Transverse colon (tissue), 4 donors: ENCODE data around the gene NRXN2. TPM values are rescaled to one million over a fixed set of nuclear protein-coding genes. Genes with fewer than 3 reads are reported as not detected.

Experiments
- DNase-seq: peaks from one replicate; pipeline ENCODE4 v3.0.0-alpha.2; 2019
- H3K27ac ChIP-seq, 4 donors: fragments of 200-600 bp; sonication (generic); 2 replicates each; pipeline ENCODE4 v1.5.1; 2016 to 2018; ENCODE audit warnings: inconsistent platforms in 4 of 4
- H3K27me3 ChIP-seq: fragments of 200-600 bp; sonication (generic); 2 replicates; pipeline ENCODE4 v1.5.1; 2017; ENCODE audit warnings: inconsistent platforms
- H3K36me3 ChIP-seq, 4 donors: fragments of 200-600 bp; sonication (generic); 2 replicates each; pipeline ENCODE4 v1.5.1; 2017 to 2019; ENCODE audit warnings: inconsistent platforms in 4 of 4
- H3K4me1 ChIP-seq, 4 donors: fragments of 200-600 bp; sonication (generic); 2 replicates each; pipeline ENCODE4 v1.5.1; 2017 to 2020; ENCODE audit warnings: inconsistent platforms in 4 of 4
- H3K4me3 ChIP-seq, 4 donors: fragments of 200-600 bp; sonication (generic); 1 replicate in 1 of 4; 2 replicates in 3 of 4; pipeline versions ENCODE4 v1.5.1 to v1.6.1; 2017 to 2019; ENCODE audit warnings: inconsistent platforms in 4 of 4
- H3K9me3 ChIP-seq, 2 donors: fragments of 200-600 bp; sonication (generic); 2 replicates each; pipeline ENCODE4 v1.5.1; 2017 to 2019; ENCODE audit warnings: inconsistent platforms in 2 of 2
- CTCF ChIP-seq, 5 experiments: fragments of 200-600 bp in 3 of 5; fragments of 450-650 bp in 2 of 5; sonication (generic) in 3 of 5; IDR thresholded peaks; 1 replicate in 2 of 5; 2 replicates in 3 of 5; pipeline ENCODE4 v1.5.1; 2016 to 2017; ENCODE audit warnings: antibody characterized with exemption in 5 of 5, inconsistent platforms in 3 of 5, mild to moderate bottlenecking in 2 of 5, moderate library complexity in 1 of 5
- EP300 ChIP-seq: sonication (generic); formaldehyde crosslinking; IDR thresholded peaks from one replicate; pipeline ENCODE4 v1.6.1; 2017; ENCODE audit warnings: antibody characterized with exemption, low read depth
- POLR2A ChIP-seq: fragments of 450-650 bp; IDR thresholded peaks from one replicate; pipeline ENCODE4 v1.6.1; 2016; ENCODE audit warnings: antibody characterized with exemption, mild to moderate bottlenecking, moderate library complexity
- POLR2AphosphoS5 ChIP-seq, 3 donors: sonication (generic); formaldehyde crosslinking; IDR thresholded peaks; one replicate each; pipeline ENCODE4 v1.6.1; 2016; ENCODE audit warnings: antibody characterized with exemption in 3 of 3
- WGBS, 2 donors: methylation state at CpG; one replicate each; pipeline ENCODE4 v1.1.5; 2018; ENCODE audit warnings: low coverage in 1 of 2; 5-methylcytosine and 5-hydroxymethylcytosine counted together
- in situ Hi-C, 4 donors: fragments of 200-750 bp; cut with MboI; loops; one replicate each; pipeline versions ENCODE4 v1.15.0 to v1.15.1; 2017; ENCODE audit warnings: low sequenced_read_pairs in 3 of 4, low pct_ligation_motif_present in 1 of 4, low pct_unique_long_range_greater_than_20kb in 1 of 4
- intact Hi-C: fragments of 100-400 bp; cut with DNase I; formaldehyde crosslinking; loops from one replicate; pipeline ENCODE4 v1.15.1; 2023; ENCODE audit warnings: low total_unique reads
- total RNA-seq, 4 donors: library from RNA; depleted of rRNA; stranded (reverse); fragments of >200 nt; gene quantifications; one replicate each; pipeline ENCODE4 v1.1.0, GENCODE V29; 2016

The NRXN2 gene
- total RNA-seq, 4 donors from 2014 or later, result 2.9 to 7.4 (median 6.8) TPM

GRCh38 chr11:64560941-64561340, 162.1 kb downstream of the NRXN2 start:
- Histone ChIP-seq H3K27me3 (no peaks in the 10 kb centered on the region), H3K4me1 (peaks cover 0 to 2% (median 0%) of the 10 kb centered on the region in 4 donors), H3K36me3 (no peaks in the 10 kb centered on the region), H3K4me3 (no peak overlapping the region), H3K9me3 (no peaks in the 10 kb centered on the region), H3K27ac (no peak overlapping the region)
- no peak for TF ChIP-seq EP300
- no peak for TF ChIP-seq CTCF (IDR thresholded peaks at IDR 0.05)
- TF ChIP-seq POLR2AphosphoS5 (IDR thresholded peaks at IDR 0.05), result no peak
- no peak for TF ChIP-seq POLR2A
- DNase-seq, result no peak
- in situ Hi-C loops, result no loop called here
- 88% methylated on average over 15 of the region's 16 CpGs; no CpG with 5 or more reads in 1 of the 2 donors for WGBS, 2 donors
- intact Hi-C loops, result loop anchor here (2.0 kb wide), 1 partner anchor 90 kb away; no protein-coding TSS in a partner anchor

- Histone ChIP-seq H3K27me3 (no peaks in the 10 kb centered on the region), H3K4me3 (no peak overlapping the region), H3K9me3 (no peaks in the 10 kb centered on the region), H3K27ac (no peak overlapping the region), H3K4me1 (peaks cover 0 to 7% (median 4%) of the 10 kb centered on the region in 4 donors), H3K36me3 (no peaks in the 10 kb centered on the region)
- WGBS, 2 donors, result 69 to 94% methylated on average over 3 to 15 of the region's 15 CpGs
- TF ChIP-seq EP300 (no peak), POLR2AphosphoS5 (IDR thresholded peaks at IDR 0.05) (no peak), CTCF (IDR thresholded peaks at IDR 0.05) (no peak), POLR2A (no peak)
- in situ Hi-C loops, result no loop called here
- DNase-seq, result peak; percentile 1
- intact Hi-C loops, result loop anchor here (2.0 kb wide), 1 partner anchor 91 kb away; no protein-coding TSS in a partner anchor
These were observed 162.7 kb downstream of the NRXN2 start for GRCh38 chr11:64560139-64560771.

- intact Hi-C loops, result loop anchor here (1.0 to 2.0 kb wide), 2 partner anchors 30 to 91 kb away; no protein-coding TSS in a partner anchor
- in situ Hi-C loops, result no loop called here
- no peaks in the 10 kb centered on the region for H3K27me3 ChIP-seq
- H3K9me3 ChIP-seq, result no peaks in the 10 kb centered on the region
- 77 to 83% methylated on average over 9 to 19 of the region's 19 CpGs for WGBS, 2 donors
- peaks cover 7 to 14% (median 11%) of the 10 kb centered on the region in 4 donors for H3K4me1 ChIP-seq
- peak; percentile 6 for DNase-seq
- no peaks in the 10 kb centered on the region for H3K36me3 ChIP-seq
- TF ChIP-seq POLR2AphosphoS5 (IDR thresholded peaks at IDR 0.05) (no peak), CTCF (IDR thresholded peaks at IDR 0.05) (no peak), EP300 (no peak), POLR2A (no peak)
- H3K4me3 ChIP-seq, result no peak overlapping the region
- no peak overlapping the region for H3K27ac ChIP-seq
These were observed 163.5 kb downstream of the NRXN2 start for GRCh38 chr11:64559351-64560138.

- intact Hi-C loops, result loop anchor here (1.0 kb wide), 1 partner anchor 30 kb away; no protein-coding TSS in a partner anchor
- DNase-seq, result peak; percentile 1
These were observed 164.1 kb downstream of the NRXN2 start for GRCh38 chr11:64558869-64559268.

More at GRCh38 chr11:64558869-64559268, 164.1 kb downstream of the NRXN2 start:
- in situ Hi-C loops, result no loop called here
- Histone ChIP-seq H3K36me3 (no peaks in the 10 kb centered on the region), H3K27me3 (no peaks in the 10 kb centered on the region), H3K9me3 (no peaks in the 10 kb centered on the region), H3K27ac (no peak overlapping the region), H3K4me1 (peaks cover 7 to 21% (median 17%) of the 10 kb centered on the region in 4 donors), H3K4me3 (no peak overlapping the region)
- WGBS, 2 donors, result 83% methylated on average over 9 of the region's 9 CpGs; no CpG with 5 or more reads in 1 of the 2 donors
- no peak for TF ChIP-seq CTCF (IDR thresholded peaks at IDR 0.05)
- TF ChIP-seq POLR2AphosphoS5 (IDR thresholded peaks at IDR 0.05), result no peak
- TF ChIP-seq POLR2A, result no peak
- TF ChIP-seq EP300, result no peak
